ENCODE results near the gene VAMP8.

GRCh38 chr2:85566265-85566664 lies 11.1 kb upstream of the VAMP8 start:
- no peak for TF ChIP-seq YY1 (IDR thresholded peaks at IDR 0.05; ENCODE audit: insufficient read depth, insufficient read length)
- no peak for TF ChIP-seq ZNF274 (IDR thresholded peaks at IDR 0.05; ENCODE audit: low read depth, low read length)
- TF ChIP-seq SUZ12 (IDR thresholded peaks at IDR 0.05; ENCODE audit: extremely low read depth, insufficient read depth, insufficient read length), result no peak
